ENCODE measurements around the gene SLC35D2. TPM values are rescaled to one million over a fixed set of nuclear protein-coding genes. Genes with fewer than 3 reads are reported as not detected.

The SLC35D2 gene
- total and polyA plus RNA-seq, 4 donors: 14.9 to 27.2 (median 21.5) TPM

DNA sequence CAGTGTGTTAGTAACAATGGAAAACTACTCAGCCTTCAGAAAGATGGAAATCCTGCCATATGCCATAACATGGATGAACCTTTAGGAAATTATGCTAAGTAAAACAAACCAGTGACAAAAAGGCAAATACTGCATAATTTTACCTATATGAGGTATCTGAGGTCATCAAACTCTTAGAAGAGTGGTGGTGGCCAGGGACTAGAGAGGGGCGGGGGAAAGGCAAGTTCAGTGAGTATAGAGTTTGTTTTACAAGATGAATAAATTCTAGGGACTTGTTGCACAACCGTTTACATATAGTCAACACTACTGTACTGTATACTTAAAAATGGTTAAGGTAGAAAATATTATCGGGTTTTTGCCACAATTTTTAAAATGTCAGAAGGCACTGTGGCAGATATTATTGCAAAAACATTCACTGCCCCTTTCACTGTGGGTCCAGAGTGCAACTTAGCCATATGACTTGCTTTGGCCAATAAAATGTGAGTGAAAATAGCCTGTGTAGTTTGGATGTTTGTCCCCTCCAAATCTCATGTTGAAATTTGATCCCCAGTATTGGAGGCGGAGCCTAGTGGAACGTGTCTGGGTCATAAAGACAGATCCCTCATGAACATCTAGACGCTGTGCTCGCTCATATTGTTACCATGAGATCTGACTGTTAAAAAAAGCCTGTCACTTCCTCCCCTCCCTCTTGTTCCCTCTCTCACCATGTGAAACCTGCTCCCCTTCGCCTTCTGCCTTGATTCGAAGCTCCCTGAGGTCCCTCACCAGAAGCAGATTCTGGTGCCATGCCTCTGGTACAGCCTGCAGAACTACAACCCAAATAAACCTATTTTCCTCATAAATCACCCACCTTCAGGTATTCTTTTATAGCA is 25.1 kb upstream of the SLC35D2 start:
- DNase-seq (no peak), ATAC-seq (ENCODE audit: insufficient read depth, low FRiP score) (no peak)
- 80 to 81% methylated on average over 9 of the region's 9 CpGs for WGBS, 2 donors
- no peak overlapping the region for H3K9ac ChIP-seq (ENCODE audit: insufficient read depth in 1 of 2, low read length in 2 of 2)
- H3K4me1 ChIP-seq (ENCODE audit: control insufficient read depth in 5 of 5, insufficient read depth in 5 of 5, low read length in 5 of 5): no peaks in the 10 kb centered on the region
- H3K27me3 ChIP-seq (ENCODE audit: control insufficient read depth in 3 of 3, insufficient read depth in 3 of 3, low read length in 2 of 3): no peaks in the 10 kb centered on the region
- TF ChIP-seq, protein P1, sequence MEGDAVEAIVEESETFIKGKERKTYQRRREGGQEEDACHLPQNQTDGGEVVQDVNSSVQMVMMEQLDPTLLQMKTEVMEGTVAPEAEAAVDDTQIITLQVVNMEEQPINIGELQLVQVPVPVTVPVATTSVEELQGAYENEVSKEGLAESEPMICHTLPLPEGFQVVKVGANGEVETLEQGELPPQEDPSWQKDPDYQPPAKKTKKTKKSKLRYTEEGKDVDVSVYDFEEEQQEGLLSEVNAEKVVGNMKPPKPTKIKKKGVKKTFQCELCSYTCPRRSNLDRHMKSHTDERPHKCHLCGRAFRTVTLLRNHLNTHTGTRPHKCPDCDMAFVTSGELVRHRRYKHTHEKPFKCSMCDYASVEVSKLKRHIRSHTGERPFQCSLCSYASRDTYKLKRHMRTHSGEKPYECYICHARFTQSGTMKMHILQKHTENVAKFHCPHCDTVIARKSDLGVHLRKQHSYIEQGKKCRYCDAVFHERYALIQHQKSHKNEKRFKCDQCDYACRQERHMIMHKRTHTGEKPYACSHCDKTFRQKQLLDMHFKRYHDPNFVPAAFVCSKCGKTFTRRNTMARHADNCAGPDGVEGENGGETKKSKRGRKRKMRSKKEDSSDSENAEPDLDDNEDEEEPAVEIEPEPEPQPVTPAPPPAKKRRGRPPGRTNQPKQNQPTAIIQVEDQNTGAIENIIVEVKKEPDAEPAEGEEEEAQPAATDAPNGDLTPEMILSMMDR (IDR thresholded peaks at IDR 0.05; ENCODE audit: control extremely low read depth, extremely low read depth): no peak
- peaks cover 0 to 6% (median 0%) of the 10 kb centered on the region in 4 donors for H3K36me3 ChIP-seq (ENCODE audit: control insufficient read depth in 4 of 4, insufficient read depth in 4 of 4, low read length in 4 of 4)
- no peak overlapping the region for H3K27ac ChIP-seq (ENCODE audit: low read depth in 1 of 2, low read length in 1 of 2)
- no peaks in the 10 kb centered on the region for H3K9me3 ChIP-seq (ENCODE audit: control insufficient read depth in 4 of 4, insufficient read depth in 3 of 4, low read length in 3 of 4)
- no peak overlapping the region for H3K4me3 ChIP-seq

GRCh38 chr9:96400132-96400910 is 16.8 kb upstream of the SLC35D2 start:
- no peak overlapping the region for H3K4me3 ChIP-seq
- no peaks in the 10 kb centered on the region for H3K27me3 ChIP-seq (ENCODE audit: control insufficient read depth in 3 of 3, insufficient read depth in 3 of 3, low read length in 2 of 3)
- TF ChIP-seq, protein P1 (IDR thresholded peaks at IDR 0.05; ENCODE audit: control extremely low read depth, extremely low read depth): no peak
- H3K27ac ChIP-seq (ENCODE audit: low read depth in 1 of 2, low read length in 1 of 2): no peak overlapping the region
- H3K4me1 ChIP-seq (ENCODE audit: control insufficient read depth in 5 of 5, insufficient read depth in 5 of 5, low read length in 5 of 5): peaks cover 0 to 5% (median 0%) of the 10 kb centered on the region in 5 donors
- no peak for DNase-seq
- no peak for ATAC-seq (ENCODE audit: insufficient read depth, low FRiP score)
- no peaks in the 10 kb centered on the region for H3K9me3 ChIP-seq (ENCODE audit: control insufficient read depth in 4 of 4, insufficient read depth in 3 of 4, low read length in 3 of 4)
- H3K9ac ChIP-seq (ENCODE audit: insufficient read depth in 1 of 2, low read length in 2 of 2): no peak overlapping the region
- H3K36me3 ChIP-seq (ENCODE audit: control insufficient read depth in 4 of 4, insufficient read depth in 4 of 4, low read length in 4 of 4): peaks cover 0 to 5% (median 0%) of the 10 kb centered on the region in 4 donors

GRCh38 chr9:96399325-96399633 is 15.8 kb upstream of the SLC35D2 start:
- TF ChIP-seq, protein P1 (IDR thresholded peaks at IDR 0.05; ENCODE audit: control extremely low read depth, extremely low read depth): no peak
- H3K36me3 ChIP-seq (ENCODE audit: control insufficient read depth in 4 of 4, insufficient read depth in 4 of 4, low read length in 4 of 4): peaks cover 0 to 5% (median 0%) of the 10 kb centered on the region in 4 donors
- no peaks in the 10 kb centered on the region for H3K9me3 ChIP-seq (ENCODE audit: control insufficient read depth in 4 of 4, insufficient read depth in 3 of 4, low read length in 3 of 4)
- H3K4me3 ChIP-seq: no peak overlapping the region
- ATAC-seq (ENCODE audit: insufficient read depth, low FRiP score) (no peak), DNase-seq (no peak)
- no peak overlapping the region for H3K27ac ChIP-seq (ENCODE audit: low read depth in 1 of 2, low read length in 1 of 2)
- H3K4me1 ChIP-seq (ENCODE audit: control insufficient read depth in 5 of 5, insufficient read depth in 5 of 5, low read length in 5 of 5): peaks cover 0 to 5% (median 0%) of the 10 kb centered on the region in 5 donors
- no peak overlapping the region for H3K9ac ChIP-seq (ENCODE audit: insufficient read depth in 1 of 2, low read length in 2 of 2)
- no peaks in the 10 kb centered on the region for H3K27me3 ChIP-seq (ENCODE audit: control insufficient read depth in 3 of 3, insufficient read depth in 3 of 3, low read length in 2 of 3)
- WGBS, 2 donors: 85 to 87% methylated on average over 3 of the region's 3 CpGs

Measured in lung (tissue), 12 donors.